B cell (primary cell): ENCODE measurements around the gene P4HA1.

ENCODE experiments used
- EZH2 ChIP-seq: IDR thresholded peaks from 2 replicates; pipeline ENCODE4 v1.6.1; 2012; ENCODE audit warnings: borderline replicate concordance, low read depth, mild to moderate bottlenecking, moderate library complexity, low read length; ENCODE audit not compliant: insufficient read depth, poor library complexity, severe bottlenecking
- TF ChIP-seq, protein P1 (sequence below): fragments of 200-600 bp; IDR thresholded peaks from one replicate; pipeline ENCODE4 v1.8.0; 2022; ENCODE audit warnings: antibody characterized with exemption, mild to moderate bottlenecking

DNA sequence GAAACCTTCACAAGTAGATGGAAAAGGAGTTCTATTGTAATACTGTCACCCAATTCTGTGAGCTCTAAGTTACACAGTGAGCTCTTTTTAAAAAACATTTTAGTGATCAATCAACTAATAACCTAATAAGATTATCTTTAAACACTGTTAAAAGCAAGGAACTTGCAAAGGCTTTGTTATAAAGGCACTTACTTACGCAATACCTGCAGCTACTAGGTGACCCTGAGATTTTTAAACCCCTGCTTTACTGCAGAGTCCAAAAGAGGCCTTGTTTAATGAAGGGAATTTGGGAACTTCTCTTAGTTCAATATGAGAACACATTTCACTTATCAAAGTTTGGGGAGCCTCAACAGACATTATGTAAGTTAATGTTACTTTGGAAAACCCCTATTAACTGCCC is 53.3 kb downstream of the P4HA1 start:
- TF ChIP-seq, protein P1, sequence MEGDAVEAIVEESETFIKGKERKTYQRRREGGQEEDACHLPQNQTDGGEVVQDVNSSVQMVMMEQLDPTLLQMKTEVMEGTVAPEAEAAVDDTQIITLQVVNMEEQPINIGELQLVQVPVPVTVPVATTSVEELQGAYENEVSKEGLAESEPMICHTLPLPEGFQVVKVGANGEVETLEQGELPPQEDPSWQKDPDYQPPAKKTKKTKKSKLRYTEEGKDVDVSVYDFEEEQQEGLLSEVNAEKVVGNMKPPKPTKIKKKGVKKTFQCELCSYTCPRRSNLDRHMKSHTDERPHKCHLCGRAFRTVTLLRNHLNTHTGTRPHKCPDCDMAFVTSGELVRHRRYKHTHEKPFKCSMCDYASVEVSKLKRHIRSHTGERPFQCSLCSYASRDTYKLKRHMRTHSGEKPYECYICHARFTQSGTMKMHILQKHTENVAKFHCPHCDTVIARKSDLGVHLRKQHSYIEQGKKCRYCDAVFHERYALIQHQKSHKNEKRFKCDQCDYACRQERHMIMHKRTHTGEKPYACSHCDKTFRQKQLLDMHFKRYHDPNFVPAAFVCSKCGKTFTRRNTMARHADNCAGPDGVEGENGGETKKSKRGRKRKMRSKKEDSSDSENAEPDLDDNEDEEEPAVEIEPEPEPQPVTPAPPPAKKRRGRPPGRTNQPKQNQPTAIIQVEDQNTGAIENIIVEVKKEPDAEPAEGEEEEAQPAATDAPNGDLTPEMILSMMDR, result no peak
- TF ChIP-seq EZH2, result no peak
